Eye (tissue), 1 donor: ENCODE measurements around the gene RNF135.
A peak's percentile ranks its signal among the peaks of the same experiment; 100 is the strongest.
"Not testable (repeated sequence)": the region's sequence is repeated elsewhere in the genome, so short reads cannot be mapped to it uniquely, and the experiment has no call there.

Experiments used
- DNase-seq: peaks from one replicate; pipeline ENCODE4 v3.0.0-alpha.2; 2015

Gene RNF135

GRCh38 chr17:30970831-30971567, at the start of gene RNF135:
RNF135 (plus strand) TSS chr17:30971039; CDS start chr17:30971074, 35 bp downstream.
- peak; percentile 93 for DNase-seq

- DNase-seq, result peak; percentile 26
These were observed 49.2 kb upstream of the RNF135 start, which contains the start of gene ADAP2 for GRCh38 chr17:30921544-30922196. ADAP2 (plus strand) TSS chr17:30921945; CDS start chr17:30922015, 70 bp downstream.

- DNase-seq, result peak; percentile 38
These were observed 48.4 kb upstream of the RNF135 start for GRCh38 chr17:30922235-30923030.

GRCh38 chr17:30924341-30924740, 46.5 kb upstream of the RNF135 start:
- DNase-seq, result no peak

GRCh38 chr17:30926516-30926915, 44.3 kb upstream of the RNF135 start:
- DNase-seq, result no peak

GRCh38 chr17:30927756-30928155, 43.1 kb upstream of the RNF135 start:
- DNase-seq, result no peak

- no peak for DNase-seq
These were observed 42.3 kb upstream of the RNF135 start for GRCh38 chr17:30928584-30928983.

GRCh38 chr17:30929081-30929633, 41.7 kb upstream of the RNF135 start:
- no peak for DNase-seq

- DNase-seq, result not testable (repeated sequence)
These were observed 41.0 kb upstream of the RNF135 start for GRCh38 chr17:30929861-30930260.

GRCh38 chr17:30930495-30930894, 40.3 kb upstream of the RNF135 start:
- no peak for DNase-seq

- DNase-seq, result not testable (repeated sequence)
These were observed 39.3 kb upstream of the RNF135 start for GRCh38 chr17:30931582-30931981.

GRCh38 chr17:30933966-30934365, 36.9 kb upstream of the RNF135 start:
- no peak for DNase-seq

GRCh38 chr17:30939051-30939689, 31.7 kb upstream of the RNF135 start:
- DNase-seq, result no peak

- peak; percentile 11 for DNase-seq
These were observed 28.3 kb upstream of the RNF135 start for GRCh38 chr17:30942308-30943079.

GRCh38 chr17:30947796-30948195, 23.0 kb upstream of the RNF135 start:
- DNase-seq, result no peak

- no peak for DNase-seq
These were observed 20.6 kb upstream of the RNF135 start for GRCh38 chr17:30950189-30950588.

GRCh38 chr17:30950669-30951399, 20.0 kb upstream of the RNF135 start:
- peak; percentile 16 for DNase-seq

GRCh38 chr17:30952638-30953393, 18.0 kb upstream of the RNF135 start:
- DNase-seq, result no peak

- DNase-seq, result no peak
These were observed 16.6 kb upstream of the RNF135 start for GRCh38 chr17:30954046-30954830.
